H1 (cell line): Measurements from ENCODE around the gene CDCP1. TPM values are rescaled to one million over a fixed set of nuclear protein-coding genes. Genes with fewer than 3 reads are reported as not detected.

Experiments
- CTCF ChIA-PET: fragments of 300-600 bp; sonication (Branson Sonifier 250); formaldehyde crosslinking; loops from one replicate; lab custom pipeline; 2021; ENCODE audit not compliant: partially characterized antibody; lab: Charles Lee
- POLR2A ChIA-PET: fragments of 300-600 bp; sonication (Branson Sonifier 250); formaldehyde crosslinking; loops from one replicate; lab custom pipeline; 2021; ENCODE audit warnings: inconsistent platforms; ENCODE audit not compliant: partially characterized antibody; lab: Charles Lee
- DNase-seq, 2 experiments: peaks; one replicate each; pipeline versions ENCODE4 v3.0.0 to v3.0.0-alpha.2; 2010 to 2022; ENCODE audit warnings: low spot score in 2 of 2, low read depth in 1 of 2, mixed read lengths in 1 of 2
- FAIRE-seq: peaks from 2 replicates; lab custom pipeline; 2011; peaks lifted over from hg19 to GRCh38; lab: Jason Lieb, UNC
- H2AFZ ChIP-seq: 2 replicates; pipeline ENCODE4 v1.8.1; 2012; ENCODE audit warnings: low read length, inconsistent platforms
- H2AK5ac ChIP-seq: 2 replicates; pipeline ENCODE4 v1.6.1; 2013; ENCODE audit warnings: low read depth, low read length
- H2BK120ac ChIP-seq: replicated peaks from 2 replicates; pipeline ENCODE3; 2013; ENCODE audit warnings: low read depth, low read length, inconsistent platforms
- H2BK12ac ChIP-seq: 2 replicates; pipeline ENCODE4 v1.6.1; 2013; ENCODE audit warnings: low read depth, low read length
- H2BK15ac ChIP-seq: 2 replicates; pipeline ENCODE4 v1.6.1; 2013; ENCODE audit warnings: low read length
- H2BK20ac ChIP-seq: 2 replicates; pipeline ENCODE4 v1.6.1; 2013; ENCODE audit warnings: low read length
- H2BK5ac ChIP-seq: 2 replicates; pipeline ENCODE4 v1.6.1; 2013; ENCODE audit warnings: low read depth, low read length
- H3K14ac ChIP-seq: 2 replicates; pipeline ENCODE4 v1.6.1; 2013; ENCODE audit warnings: inconsistent platforms; ENCODE audit not compliant: insufficient read length
- H3K18ac ChIP-seq: 2 replicates; pipeline ENCODE4 v1.6.1; 2013; ENCODE audit warnings: low read length; ENCODE audit errors: extremely low read depth
- H3K23ac ChIP-seq: 2 replicates; pipeline ENCODE4 v1.6.1; 2013; ENCODE audit warnings: inconsistent platforms; ENCODE audit not compliant: insufficient read length
- H3K23me2 ChIP-seq: 2 replicates; pipeline ENCODE4 v1.6.1; 2013; ENCODE audit warnings: low read depth, low read length
- H3K27ac ChIP-seq: 2 replicates; pipeline ENCODE4 v1.6.1; 2011; ENCODE audit warnings: low read depth, low read length, inconsistent platforms
- H3K27me3 ChIP-seq, 4 experiments: replicated peaks in 1 of 4; 1 replicate in 1 of 4; 2 replicates in 3 of 4; pipeline versions ENCODE4 v1.6.1 to v1.8.1; 2011 to 2013; ENCODE audit warnings: low read length in 3 of 4, mild to moderate bottlenecking in 3 of 4, inconsistent platforms in 2 of 4, mixed read lengths in 2 of 4, moderate library complexity in 1 of 4; ENCODE audit not compliant: control insufficient read depth in 3 of 4, insufficient read depth in 3 of 4; ENCODE audit errors: extremely low read depth in 1 of 4
- H3K36me3 ChIP-seq, 4 experiments: 2 replicates each; pipeline versions ENCODE4 v1.6.1 to v1.8.1; 2011 to 2013; ENCODE audit warnings: mild to moderate bottlenecking in 4 of 4, low read length in 3 of 4, moderate library complexity in 2 of 4, control low read depth in 1 of 4, inconsistent platforms in 1 of 4; ENCODE audit not compliant: insufficient read depth in 4 of 4, control insufficient read depth in 2 of 4
- H3K4ac ChIP-seq: replicated peaks from 2 replicates; pipeline ENCODE3; 2013; ENCODE audit warnings: low read length, low read depth, mixed read lengths, inconsistent platforms; ENCODE audit not compliant: insufficient read length
- H3K4me1 ChIP-seq, 4 experiments: replicated peaks in 1 of 4; 1 replicate in 1 of 4; 2 replicates in 3 of 4; pipeline versions ENCODE4 v1.6.1 to v1.8.1; 2011 to 2013; ENCODE audit warnings: low read length in 3 of 4, inconsistent platforms in 2 of 4, mixed read lengths in 1 of 4; ENCODE audit not compliant: insufficient read depth in 4 of 4, control insufficient read depth in 3 of 4
- H3K4me2 ChIP-seq, 2 experiments: 2 replicates each; pipeline versions ENCODE4 v1.6.1 to v1.8.1; 2011 to 2013; ENCODE audit warnings: low read depth in 2 of 2, low read length in 2 of 2, control low read depth in 1 of 2, inconsistent platforms in 1 of 2, mild to moderate bottlenecking in 1 of 2; ENCODE audit not compliant: insufficient read depth in 1 of 2
- H3K4me3 ChIP-seq, 4 experiments: fragments of 200-600, 300-600 bp in 1 of 4; sonication (generic), shearing (Covaris generic), sonication (Bioruptor Twin) in 1 of 4; 2 replicates each; pipeline versions ENCODE4 v1.5.1 to v1.8.1; 2011 to 2016; ENCODE audit warnings: low read length in 4 of 4, low read depth in 3 of 4, control low read depth in 2 of 4, inconsistent platforms in 2 of 4, mild to moderate bottlenecking in 2 of 4, mixed read lengths in 1 of 4, moderate library complexity in 1 of 4; ENCODE audit not compliant: insufficient read depth in 2 of 4; ENCODE audit errors: extremely low read depth in 1 of 4
- H3K56ac ChIP-seq: replicated peaks from 2 replicates; pipeline ENCODE3; 2013; ENCODE audit warnings: low read depth, mild to moderate bottlenecking, mixed read lengths, low read length, inconsistent platforms; ENCODE audit not compliant: insufficient read length
- H3K79me1 ChIP-seq: 2 replicates; pipeline ENCODE4 v1.6.1; 2013; ENCODE audit warnings: low read depth, low read length, control low read depth
- H3K79me2 ChIP-seq, 2 experiments: 2 replicates each; pipeline versions ENCODE4 v1.6.1 to v1.8.1; 2012 to 2013; ENCODE audit warnings: low read length in 2 of 2, mild to moderate bottlenecking in 2 of 2, inconsistent platforms in 1 of 2; ENCODE audit not compliant: insufficient read depth in 2 of 2, control insufficient read depth in 1 of 2
- H3K9ac ChIP-seq, 4 experiments: replicated peaks in 1 of 4; 1 replicate in 1 of 4; 2 replicates in 3 of 4; pipeline versions ENCODE4 v1.6.1 to v1.8.1; 2011 to 2013; ENCODE audit warnings: low read depth in 3 of 4, low read length in 3 of 4, control low read depth in 2 of 4, mild to moderate bottlenecking in 2 of 4, moderate library complexity in 2 of 4, inconsistent platforms in 1 of 4; ENCODE audit errors: extremely low read depth in 1 of 4
- H3K9me3 ChIP-seq, 2 experiments: 2 replicates each; pipeline versions ENCODE4 v1.6.1 to v1.8.1; 2012 to 2013; ENCODE audit warnings: mild to moderate bottlenecking in 2 of 2, moderate library complexity in 2 of 2, control low read depth in 1 of 2, inconsistent platforms in 1 of 2, low read depth in 1 of 2, low read length in 1 of 2, mixed read lengths in 1 of 2; ENCODE audit not compliant: insufficient read depth in 2 of 2
- H4K20me1 ChIP-seq, 2 experiments: replicated peaks in 1 of 2; 2 replicates each; pipeline versions ENCODE3 to v1.8.1; 2011 to 2013; ENCODE audit warnings: inconsistent platforms in 2 of 2, low read length in 2 of 2, mild to moderate bottlenecking in 1 of 2; ENCODE audit not compliant: insufficient read depth in 2 of 2, control insufficient read depth in 1 of 2
- H4K5ac ChIP-seq: 2 replicates; pipeline ENCODE4 v1.6.1; 2013; ENCODE audit warnings: low read length, low read depth, mixed read lengths, inconsistent platforms; ENCODE audit not compliant: insufficient read length
- H4K8ac ChIP-seq: 2 replicates; pipeline ENCODE4 v1.8.0; 2013; ENCODE audit warnings: mild to moderate bottlenecking, moderate library complexity, low read length, inconsistent platforms; ENCODE audit not compliant: insufficient read depth; ENCODE audit errors: extremely low read depth
- H4K91ac ChIP-seq: replicated peaks from 2 replicates; pipeline ENCODE3; 2013; ENCODE audit warnings: low read length, mixed read lengths, inconsistent platforms; ENCODE audit not compliant: insufficient read length
- EZH2 ChIP-seq: fragments of 200-600 bp; sonication (generic); IDR thresholded peaks from 2 replicates; pipeline ENCODE4 v1.7.1; 2012; ENCODE audit warnings: low read depth, mild to moderate bottlenecking, moderate library complexity, low read length, inconsistent platforms; ENCODE audit not compliant: severe bottlenecking
- RFX5 ChIP-seq: IDR thresholded peaks from 2 replicates; pipeline ENCODE4 v1.6.1; 2011; ENCODE audit warnings: low read depth, low read length, improper control_type of control experiment, borderline replicate concordance
- RXRA ChIP-seq: IDR thresholded peaks from 2 replicates; pipeline ENCODE4 v1.6.1; 2011; ENCODE audit warnings: low read depth, mild to moderate bottlenecking, low read length, moderate library complexity; ENCODE audit not compliant: insufficient read depth
- TBP ChIP-seq: IDR thresholded peaks from 2 replicates; pipeline ENCODE4 v1.6.1; 2011; ENCODE audit warnings: low read depth, low read length, improper control_type of control experiment
- WGBS, 2 experiments: shearing (Covaris generic) in 1 of 2; methylation state at CpG; one replicate each; pipeline versions ENCODE4 v1.1.6 to v1.1.7; 2013 to 2015; ENCODE audit warnings: low lambda C conversion rate in 2 of 2, mixed read lengths in 2 of 2, inconsistent platforms in 1 of 2, low coverage in 1 of 2, missing lambda C conversion rate in 1 of 2; ENCODE audit not compliant: insufficient replicate concordance in 2 of 2, insufficient coverage in 1 of 2, insufficient read length in 1 of 2; ENCODE audit errors: extremely low coverage in 1 of 2, missing lambda C conversion rate in 1 of 2; 5-methylcytosine and 5-hydroxymethylcytosine counted together
- polyA plus RNA-seq, 7 experiments: library from polyadenylated mRNA; depleted of rRNA in 3 of 7; stranded (reverse) in 5 of 7; unstranded in 2 of 7; fragments of >200 nt in 5 of 7; fragments of 200-250 nt in 2 of 7; gene quantifications; 1 replicate in 5 of 7; 2 replicates in 1 of 7; 4 replicates in 1 of 7; pipeline versions ENCODE4 v1.2.1 to v1.2.3, GENCODE V29; 2011 to 2013; ENCODE audit warnings: missing spikeins in 2 of 7, mixed read lengths in 2 of 7
- total RNA-seq: library from RNA; stranded (reverse); fragmentation: NEBNext Ultra II Directional; extraction: Animal tissue kit (Norgen Biotek cat#: 25700); gene quantifications from 2 replicates; pipeline ENCODE4 v1.2.1, GENCODE V29; 2021

Gene CDCP1
- total and polyA plus RNA-seq, 2 of the 8 experiments (the other 6 are each of a cell fraction or from before 2014, with no cell fraction given) = 10.0 to 23.3 TPM

GRCh38 chr3:45065373-45065720, 80.8 kb downstream of the CDCP1 start:
- WGBS, 2 experiments = 93% methylated on average over 1 of the region's 1 CpG; no CpG with 5 or more reads in 1 of the 2 experiments
- no peak overlapping the region for H3K4ac ChIP-seq
- no peak overlapping the region for H3K23ac ChIP-seq
- no peak overlapping the region for H4K8ac ChIP-seq
- H2AK5ac ChIP-seq = no peak overlapping the region
- no peak overlapping the region for H2AFZ ChIP-seq
- CTCF ChIA-PET = interaction anchor here (0.5 to 4.1 kb wide), 4 partner anchors 10 to 261 kb away, joined by 4 to 23 read pairs (median 6); no protein-coding TSS in a partner anchor
- no peak overlapping the region for H3K56ac ChIP-seq
- no peak overlapping the region for H2BK12ac ChIP-seq
- no peaks in the 10 kb centered on the region for H4K20me1 ChIP-seq
- H2BK5ac ChIP-seq = no peak overlapping the region
- H4K91ac ChIP-seq = no peak overlapping the region
- no peak overlapping the region for H2BK20ac ChIP-seq
- H3K9me3 ChIP-seq = no peaks in the 10 kb centered on the region
- no peak for DNase-seq
- H3K79me2 ChIP-seq = no peaks in the 10 kb centered on the region
- no peaks in the 10 kb centered on the region for H3K36me3 ChIP-seq
- H2BK15ac ChIP-seq = no peak overlapping the region
- no peak for TF ChIP-seq TBP
- TF ChIP-seq EZH2 = no peak
- TF ChIP-seq RFX5 = no peak
- TF ChIP-seq RXRA = no peak
- TF ChIP-seq, all 59 proteins: peak for 0
- H3K14ac ChIP-seq = no peak overlapping the region
- no peak overlapping the region for H3K9ac ChIP-seq
- no peak overlapping the region for H3K4me2 ChIP-seq
- no peak overlapping the region for H3K4me3 ChIP-seq
- H3K27me3 ChIP-seq = peaks cover 0 to 4% (median 1%) of the 10 kb centered on the region in 4 experiments; a peak in 4 of 7 replicates
- H3K18ac ChIP-seq = no peak overlapping the region
- H3K79me1 ChIP-seq = no peaks in the 10 kb centered on the region
- no peak overlapping the region for H4K5ac ChIP-seq
- H2BK120ac ChIP-seq = no peak overlapping the region
- POLR2A ChIA-PET = interaction anchor here (1.1 kb wide), 1 partner anchor 11 kb away, joined by 3 read pairs; no protein-coding TSS in a partner anchor
- FAIRE-seq = no peak
- H3K23me2 ChIP-seq = no peaks in the 10 kb centered on the region
- H3K4me1 ChIP-seq = peaks cover 0 to 6% (median 2%) of the 10 kb centered on the region in 4 experiments; a peak in 3 of 7 replicates
- no peak overlapping the region for H3K27ac ChIP-seq
